B cell (primary cell): ENCODE measurements around the gene PRAC2. TPM values are rescaled to one million over a fixed set of nuclear protein-coding genes. Genes with fewer than 3 reads are reported as not detected.

Source experiments
- ATAC-seq: fragments of 200-7000 bp; cut with Tn5 transposase; one replicate; pipeline ENCODE4 v1.10.0; 2021; ENCODE audit warnings: low read depth, mild to moderate bottlenecking, moderate number of reproducible peaks, moderate library complexity
- CTCF ChIA-PET: fragments of 350-600 bp; sonication (Branson Sonifier 250); formaldehyde crosslinking; loops from one replicate; lab custom pipeline; 2021; ENCODE audit warnings: antibody characterized with exemption, inconsistent platforms; lab: Charles Lee
- POLR2A ChIA-PET: fragments of 350-600 bp; sonication (Branson Sonifier 250); formaldehyde crosslinking; loops from one replicate; lab custom pipeline; 2021; ENCODE audit warnings: antibody characterized with exemption; lab: Charles Lee
- DNase-seq: peaks from one replicate; pipeline ENCODE4 v3.0.0; 2013
- H2AFZ ChIP-seq: 2 replicates; pipeline ENCODE4 v1.6.1; 2012; ENCODE audit warnings: mild to moderate bottlenecking, low read depth, low read length; ENCODE audit not compliant: insufficient read depth, poor library complexity, severe bottlenecking
- H3K27ac ChIP-seq, 2 donors: 1 replicate in 1 of 2; 2 replicates in 1 of 2; pipeline ENCODE4 v1.5.1; 2012 to 2013; ENCODE audit warnings: low read length in 2 of 2, mild to moderate bottlenecking in 2 of 2, moderate library complexity in 1 of 2
- H3K27me3 ChIP-seq, 4 experiments: fragments of 200-600 bp in 1 of 4; sonication (generic) in 1 of 4; replicated peaks in 1 of 4; 1 replicate in 2 of 4; 2 replicates in 2 of 4; pipeline versions ENCODE4 v1.6.1 to v1.7.0; 2013 to 2016; ENCODE audit warnings: low read length in 3 of 4, mild to moderate bottlenecking in 2 of 4, mixed read lengths in 1 of 4, moderate library complexity in 1 of 4; ENCODE audit not compliant: insufficient read depth in 4 of 4, control insufficient read depth in 3 of 4; ENCODE audit errors: control extremely low read depth in 1 of 4
- H3K36me3 ChIP-seq, 2 experiments: replicated peaks in 1 of 2; 1 replicate in 1 of 2; 2 replicates in 1 of 2; pipeline versions ENCODE4 v1.6.1 to v1.7.1; 2013; ENCODE audit warnings: low read length in 1 of 2; ENCODE audit not compliant: insufficient read depth in 2 of 2, control insufficient read depth in 1 of 2; ENCODE audit errors: control extremely low read depth in 1 of 2, extremely low read depth in 1 of 2
- H3K4me1 ChIP-seq, 2 donors: fragments of 200-600 bp in 1 of 2; sonication (generic) in 1 of 2; 1 replicate in 1 of 2; 2 replicates in 1 of 2; pipeline versions ENCODE4 v1.5.1 to v1.6.1; 2013 to 2017; ENCODE audit warnings: low read length in 2 of 2; ENCODE audit not compliant: control insufficient read depth in 2 of 2, insufficient read depth in 2 of 2
- H3K4me2 ChIP-seq: replicated peaks from 2 replicates; pipeline ENCODE3; 2012; ENCODE audit warnings: mild to moderate bottlenecking, low read depth, low read length; ENCODE audit not compliant: poor library complexity, severe bottlenecking
- H3K4me3 ChIP-seq, 5 experiments: fragments of 200-600 bp in 1 of 5; sonication (generic) in 1 of 5; 1 replicate in 3 of 5; 2 replicates in 2 of 5; pipeline versions ENCODE4 v1.5.1 to v1.7.0; 2011 to 2016; ENCODE audit warnings: low read length in 4 of 5, mild to moderate bottlenecking in 4 of 5, low read depth in 2 of 5, control low read depth in 1 of 5, moderate library complexity in 1 of 5; ENCODE audit not compliant: insufficient read depth in 1 of 5; ENCODE audit errors: control extremely low read depth in 1 of 5, extremely low read depth in 1 of 5
- H3K79me2 ChIP-seq: fragments of 200-600 bp; sonication (generic); one replicate; pipeline ENCODE4 v1.6.0; 2016; ENCODE audit warnings: low read length; ENCODE audit not compliant: control insufficient read depth, insufficient read depth
- H3K9ac ChIP-seq: fragments of 200-600 bp; sonication (generic); 2 replicates; pipeline ENCODE4 v1.6.1; 2017; ENCODE audit warnings: mild to moderate bottlenecking, low read length, moderate library complexity
- H3K9me3 ChIP-seq, 3 donors: one replicate each; pipeline versions ENCODE4 v1.6.1 to v1.7.1; 2013; ENCODE audit warnings: low read length in 2 of 3; ENCODE audit not compliant: control insufficient read depth in 2 of 3, insufficient read depth in 1 of 3; ENCODE audit errors: control extremely low read depth in 1 of 3
- H4K20me1 ChIP-seq: 2 replicates; pipeline ENCODE4 v1.6.0; 2012; ENCODE audit warnings: mild to moderate bottlenecking, low read length; ENCODE audit not compliant: insufficient read depth, control insufficient read depth, poor library complexity, severe bottlenecking
- H3K27ac Mint-ChIP-seq: one replicate; pipeline ENCODE4 v1.8.0; 2021; ENCODE audit warnings: mixed read lengths
- H3K27me3 Mint-ChIP-seq: one replicate; pipeline ENCODE4 v1.8.0; 2021; ENCODE audit warnings: mixed read lengths
- H3K4me1 Mint-ChIP-seq: one replicate; pipeline ENCODE4 v1.8.0; 2021; ENCODE audit warnings: mixed read lengths
- H3K4me3 Mint-ChIP-seq: one replicate; pipeline ENCODE4 v1.8.0; 2021; ENCODE audit warnings: mixed read lengths
- H3K9me3 Mint-ChIP-seq: one replicate; pipeline ENCODE4 v1.8.0; 2022; ENCODE audit warnings: mixed read lengths; ENCODE audit not compliant: insufficient read depth
- EZH2 ChIP-seq: IDR thresholded peaks from 2 replicates; pipeline ENCODE4 v1.6.1; 2012; ENCODE audit warnings: borderline replicate concordance, low read depth, mild to moderate bottlenecking, moderate library complexity, low read length; ENCODE audit not compliant: insufficient read depth, poor library complexity, severe bottlenecking
- WGBS: methylation state at CpG from one replicate; pipeline ENCODE4 v1.1.5; 2013; ENCODE audit warnings: missing lambda C conversion rate; ENCODE audit not compliant: insufficient coverage; 5-methylcytosine and 5-hydroxymethylcytosine counted together
- intact Hi-C: fragments of 100-400 bp; cut with micrococcal nuclease; formaldehyde crosslinking; loops from one replicate; pipeline ENCODE4 v1.10.0; 2022
- polyA plus RNA-seq: library from polyadenylated mRNA; depleted of rRNA; stranded (reverse); fragments of >200 nt; gene quantifications from 2 replicates; pipeline ENCODE4 v1.2.3, GENCODE V29; 2012
- total RNA-seq, 2 donors: library from RNA; stranded (reverse); fragments of 120-200 nt in 1 of 2; gene quantifications; 1 replicate in 1 of 2; 2 replicates in 1 of 2; pipeline versions ENCODE4 v1.2.3 to v1.2.4, GENCODE V29; 2013 to 2022
- TF ChIP-seq, protein P1 (sequence below): fragments of 200-600 bp; IDR thresholded peaks from one replicate; pipeline ENCODE4 v1.8.0; 2022; ENCODE audit warnings: antibody characterized with exemption, mild to moderate bottlenecking

PRAC2 gene
- total and polyA plus RNA-seq, 2 donors (not counting 1 experiment from before 2014, with no cell fraction given): not detected

DNA sequence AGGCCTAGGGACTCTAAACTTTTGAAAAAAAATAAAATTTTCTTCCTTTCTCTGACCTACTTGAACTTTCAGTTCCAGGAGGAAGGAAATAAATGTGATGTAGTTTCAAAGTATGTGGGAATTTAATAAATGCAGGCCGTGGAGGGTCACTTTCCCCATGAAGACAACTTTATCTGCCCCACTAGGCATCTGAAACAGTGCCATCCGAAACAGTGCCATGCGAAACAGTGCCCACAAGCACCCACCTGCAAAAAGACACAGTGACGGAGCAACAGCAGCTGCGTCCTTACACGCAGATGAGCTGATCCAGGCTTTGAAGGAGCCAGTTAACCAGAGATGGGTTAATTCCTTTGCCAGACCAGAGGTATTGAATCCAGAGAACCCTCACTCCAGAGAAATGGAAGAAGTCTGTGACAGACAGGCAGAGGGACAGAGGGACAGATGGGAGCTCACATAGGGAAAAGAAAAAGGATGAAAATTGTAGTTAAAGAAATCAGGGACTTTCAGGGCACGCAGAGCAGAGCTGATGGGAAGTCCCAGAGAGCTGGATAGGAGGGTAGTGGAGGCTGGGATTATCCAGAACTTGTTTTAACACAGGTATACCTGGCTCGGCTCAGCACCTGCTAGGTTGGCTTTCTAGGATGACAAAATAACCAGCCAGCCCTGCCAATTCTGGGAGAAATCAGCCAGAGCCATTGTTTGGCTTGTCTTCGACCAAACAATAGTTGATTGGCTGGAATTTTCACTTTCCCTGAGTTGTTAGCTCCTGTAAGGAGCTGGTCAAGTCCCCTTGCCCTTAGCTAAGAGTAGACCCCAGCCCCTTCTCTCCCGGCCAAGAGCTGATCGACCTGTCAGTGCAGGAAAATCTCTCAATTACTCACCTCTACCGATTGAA lies 22.6 kb downstream of the PRAC2 start:
- Histone ChIP-seq H3K4me2 (no peak overlapping the region), H4K20me1 (no peaks in the 10 kb centered on the region), H3K4me1 (peaks cover 3 to 36% of the 10 kb centered on the region in 2 donors), H3K36me3 (no peaks in the 10 kb centered on the region), H3K9me3 (peaks cover 1 to 32% (median 6%) of the 10 kb centered on the region in 3 donors), H3K27ac (no peak overlapping the region), H3K79me2 (no peaks in the 10 kb centered on the region), H3K9ac (no peak overlapping the region), H3K4me3 (no peak overlapping the region), H2AFZ (no peak overlapping the region), H3K27me3 (peaks cover 0 to 93% (median 79%) of the 10 kb centered on the region in 4 experiments)
- ATAC-seq (no peak), DNase-seq (peak; percentile 15)
- intact Hi-C loops: loop anchor here (2.0 kb wide), 1 partner anchor 21 kb away; no protein-coding TSS in a partner anchor
- Mint-ChIP-seq H3K27ac (no peak overlapping the region), H3K4me3 (no peak overlapping the region), H3K9me3 (no peaks in the 10 kb centered on the region), H3K4me1 (peaks cover 7% of the 10 kb centered on the region), H3K27me3 (peaks cover 76% of the 10 kb centered on the region)
- ChIA-PET CTCF (interaction anchor here (1.1 to 3.3 kb wide), 3 partner anchors 21 to 67 kb away, joined by 3 to 17 read pairs (median 5); partner anchors contain the start of gene PRAC2), POLR2A (no interaction called here)
- TF ChIP-seq, protein P1, sequence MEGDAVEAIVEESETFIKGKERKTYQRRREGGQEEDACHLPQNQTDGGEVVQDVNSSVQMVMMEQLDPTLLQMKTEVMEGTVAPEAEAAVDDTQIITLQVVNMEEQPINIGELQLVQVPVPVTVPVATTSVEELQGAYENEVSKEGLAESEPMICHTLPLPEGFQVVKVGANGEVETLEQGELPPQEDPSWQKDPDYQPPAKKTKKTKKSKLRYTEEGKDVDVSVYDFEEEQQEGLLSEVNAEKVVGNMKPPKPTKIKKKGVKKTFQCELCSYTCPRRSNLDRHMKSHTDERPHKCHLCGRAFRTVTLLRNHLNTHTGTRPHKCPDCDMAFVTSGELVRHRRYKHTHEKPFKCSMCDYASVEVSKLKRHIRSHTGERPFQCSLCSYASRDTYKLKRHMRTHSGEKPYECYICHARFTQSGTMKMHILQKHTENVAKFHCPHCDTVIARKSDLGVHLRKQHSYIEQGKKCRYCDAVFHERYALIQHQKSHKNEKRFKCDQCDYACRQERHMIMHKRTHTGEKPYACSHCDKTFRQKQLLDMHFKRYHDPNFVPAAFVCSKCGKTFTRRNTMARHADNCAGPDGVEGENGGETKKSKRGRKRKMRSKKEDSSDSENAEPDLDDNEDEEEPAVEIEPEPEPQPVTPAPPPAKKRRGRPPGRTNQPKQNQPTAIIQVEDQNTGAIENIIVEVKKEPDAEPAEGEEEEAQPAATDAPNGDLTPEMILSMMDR: no peak
- TF ChIP-seq EZH2: no peak
- 22% methylated on average over 7 of the region's 12 CpGs for WGBS
